Neural progenitor cell (in vitro differentiated cells): ENCODE measurements around the gene SAP30.

ENCODE experiments used
- CTCF ChIP-seq: fragments of 200-600 bp; sonication (generic); IDR thresholded peaks from 2 replicates; pipeline ENCODE4 v1.5.1; 2017; ENCODE audit warnings: antibody characterized with exemption, mild to moderate bottlenecking
- EZH2 ChIP-seq: fragments of 200-600 bp; sonication (generic); IDR thresholded peaks from 2 replicates; pipeline ENCODE4 v1.6.1; 2017; ENCODE audit warnings: antibody characterized with exemption, mild to moderate bottlenecking, moderate library complexity
- EZH2phosphoT487 ChIP-seq: fragments of 200-600 bp; sonication (generic); IDR thresholded peaks from 2 replicates; pipeline ENCODE4 v1.6.1; 2017; ENCODE audit warnings: antibody characterized with exemption

- TF ChIP-seq CTCF: no peak
- TF ChIP-seq EZH2: no peak
- TF ChIP-seq EZH2phosphoT487: no peak
Observed at GRCh38 chr4:173334891-173335752, 35.6 kb upstream of the SAP30 start.
